HUDEP-2 (cell line): Measurements from ENCODE around the gene PREX1.

Experiments
- DNase-seq, 76 experiments: peaks; one replicate each; lab custom pipeline; 2025; ENCODE audit not compliant: unreplicated experiment in 76 of 76; lab: John Stamatoyannopoulos, UW

Gene PREX1

DNA sequence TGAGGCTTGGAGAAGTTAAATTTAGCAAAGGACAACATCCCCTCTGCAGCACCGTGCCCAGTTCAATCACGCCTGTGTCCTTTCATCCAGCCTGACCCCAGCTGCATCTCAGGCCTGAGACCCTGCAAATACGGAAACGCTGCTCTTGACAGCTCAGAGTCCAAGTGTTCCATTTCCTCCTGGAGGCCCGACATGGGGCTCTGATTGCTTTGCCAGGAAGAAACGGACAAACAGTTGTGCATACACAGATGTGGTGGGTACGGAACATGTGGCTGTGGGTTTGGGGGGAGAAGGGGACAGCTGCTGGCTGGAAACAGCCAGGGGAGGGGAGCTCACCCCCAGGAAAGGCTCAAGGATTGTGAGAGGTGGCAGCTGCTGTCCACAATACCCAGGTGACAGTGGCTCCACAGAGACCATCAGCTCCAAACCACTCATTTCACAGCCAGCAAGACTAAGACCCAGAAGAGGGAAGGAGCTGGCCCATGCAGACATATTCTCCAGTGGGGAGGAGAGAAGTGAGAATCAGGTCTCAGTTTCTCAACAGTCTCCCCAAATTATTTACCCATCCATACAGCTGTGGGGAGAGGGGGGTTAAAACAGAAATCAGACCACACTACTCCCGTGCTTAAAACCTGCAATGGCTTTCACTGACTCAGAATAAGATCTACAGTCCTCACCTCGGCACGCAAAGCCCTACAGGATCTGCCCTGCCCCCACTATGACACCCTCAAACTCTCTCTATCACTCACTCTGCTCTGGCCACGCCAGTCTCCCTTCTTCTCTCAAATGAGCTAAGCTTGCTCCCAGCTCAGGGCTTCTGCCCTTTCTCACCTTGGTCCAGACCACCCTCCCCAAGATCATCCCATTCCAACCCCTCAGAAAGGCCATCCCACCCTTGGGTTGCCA lies 89.1 kb downstream of the PREX1 start:
- no peak for DNase-seq

DNA sequence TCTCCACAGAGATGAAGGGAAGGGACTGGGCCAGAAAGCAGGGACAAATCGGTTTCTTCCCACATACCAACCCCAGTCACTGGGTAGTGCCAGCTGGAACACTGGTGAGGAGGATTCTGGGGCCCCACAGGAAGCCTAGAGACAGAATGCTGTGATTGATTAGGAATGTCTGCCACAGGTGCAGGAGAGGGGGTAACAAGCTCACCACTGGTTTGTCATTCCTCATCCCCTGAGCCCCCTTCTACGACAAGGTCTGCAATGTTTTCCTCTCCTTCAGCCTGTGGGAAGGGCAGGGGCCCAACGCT lies 89.8 kb downstream of the PREX1 start:
- no peak for DNase-seq

DNA sequence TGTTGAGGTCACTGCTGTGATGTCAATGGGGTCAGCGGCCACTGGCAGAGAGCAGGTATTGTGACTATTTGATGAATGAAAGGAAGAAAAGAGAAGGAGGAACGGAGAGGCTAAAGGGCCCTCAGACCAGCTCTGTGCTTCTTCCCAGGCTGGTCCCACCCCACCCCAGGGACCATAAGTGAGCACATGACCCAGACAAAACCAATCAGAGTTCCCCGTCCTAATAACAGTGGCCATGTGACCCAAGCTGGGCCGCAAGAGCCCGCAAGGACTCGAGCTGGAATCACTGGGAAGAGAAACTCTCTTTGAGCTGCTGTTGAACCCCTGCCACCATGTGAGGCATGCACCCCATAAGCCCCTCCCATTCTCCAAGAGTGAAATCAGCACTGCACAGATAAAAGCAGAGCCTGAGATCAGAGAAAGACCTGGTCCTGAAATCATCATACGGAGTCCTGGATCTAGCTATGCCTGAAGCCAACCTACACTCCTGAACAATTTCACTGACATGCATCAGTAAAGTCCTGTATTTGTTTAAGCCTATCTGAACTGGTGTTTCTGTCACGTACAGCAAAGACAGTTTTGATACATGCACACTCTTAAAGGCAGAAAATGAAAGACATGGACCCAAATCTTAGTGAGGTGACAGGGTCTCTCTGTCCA lies 90.2 kb downstream of the PREX1 start:
- no peak for DNase-seq

DNA sequence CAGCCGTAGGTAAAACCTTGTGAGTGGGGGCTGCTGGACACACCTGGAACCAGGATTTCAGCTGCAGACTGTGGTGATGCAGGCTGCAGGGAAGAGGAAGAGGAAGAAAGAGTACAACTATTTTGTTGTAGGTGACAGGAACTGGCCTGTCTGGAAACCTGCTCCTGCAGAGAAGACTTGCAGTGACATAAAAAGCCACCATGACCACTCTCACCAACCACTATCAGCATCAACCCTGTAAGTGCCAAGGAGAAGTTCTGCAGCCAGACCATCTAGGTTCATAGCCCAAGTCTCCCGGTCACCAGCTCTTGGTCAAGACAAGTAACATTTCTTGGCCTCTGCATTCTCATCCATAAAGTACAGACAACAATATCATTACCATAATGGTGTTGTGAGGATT lies 91.2 kb downstream of the PREX1 start:
- DNase-seq: no peak

DNA sequence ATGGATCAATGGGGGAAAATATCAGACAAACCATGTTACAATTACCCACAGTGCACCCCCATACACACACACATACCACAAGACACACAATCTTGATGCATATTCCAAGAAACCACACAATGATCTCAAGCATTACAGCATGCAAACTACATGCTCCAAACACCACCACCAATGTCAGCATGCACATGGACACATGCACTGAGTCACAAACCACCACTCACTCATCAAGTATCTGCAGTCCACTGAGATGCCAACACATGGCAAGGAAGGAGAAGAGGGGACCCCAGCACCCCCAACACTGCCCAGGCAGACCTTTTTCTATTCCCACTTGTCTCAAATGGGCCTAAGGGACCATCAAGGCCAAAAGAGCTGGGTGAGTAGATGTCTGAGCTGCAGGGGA lies 91.6 kb downstream of the PREX1 start:
- DNase-seq: no peak

DNA sequence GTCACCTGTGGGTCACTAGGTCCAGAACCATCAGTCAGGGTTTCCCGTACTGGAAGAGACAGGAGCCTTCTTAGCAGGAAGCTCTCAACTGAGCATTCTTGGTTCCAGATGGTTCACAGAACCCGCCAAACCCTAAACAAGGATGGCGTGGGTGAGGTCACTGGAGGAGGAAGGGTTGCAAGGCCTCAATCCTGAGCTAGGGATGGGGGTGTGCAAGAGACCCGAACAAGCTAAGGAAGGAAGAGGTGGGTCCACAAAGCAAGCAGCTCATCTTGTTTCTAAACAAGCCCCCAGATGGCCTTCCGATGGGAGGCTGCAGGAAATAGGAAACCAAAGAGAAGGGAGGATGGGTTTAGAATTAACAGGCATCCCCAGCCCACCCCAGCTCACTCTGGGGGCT lies 92.7 kb downstream of the PREX1 start:
- no peak for DNase-seq

DNA sequence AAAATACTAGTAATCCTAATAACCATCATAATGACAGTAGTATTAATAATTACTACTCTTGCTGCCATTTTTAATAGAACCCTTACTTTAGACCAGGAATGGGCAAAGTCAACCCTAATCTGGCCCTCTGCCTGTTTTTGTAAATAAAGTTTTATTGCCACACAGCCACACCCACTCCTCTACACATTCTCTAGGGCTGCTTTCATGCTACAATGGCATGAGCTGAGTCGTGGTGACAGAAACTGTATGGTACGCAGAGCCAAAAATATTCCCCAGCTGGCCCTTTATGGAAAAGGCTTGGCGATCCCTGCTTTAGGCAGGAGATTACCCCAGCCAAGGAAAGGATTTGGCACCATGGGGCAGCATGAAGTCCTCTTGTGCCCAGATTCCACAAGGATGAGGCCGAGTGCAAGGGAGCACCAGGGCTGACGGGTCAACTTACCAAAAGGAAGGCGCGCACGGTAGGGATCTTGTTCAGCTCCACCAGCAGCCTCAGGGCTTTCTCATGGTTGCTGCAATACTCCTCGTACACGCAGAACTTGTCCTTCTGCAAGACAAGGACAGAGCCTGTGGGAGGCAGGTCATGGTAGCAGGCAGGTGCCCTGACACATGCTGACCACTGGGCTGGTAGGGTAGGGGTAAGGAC lies 93.6 kb downstream of the PREX1 start:
- DNase-seq: no peak

DNA sequence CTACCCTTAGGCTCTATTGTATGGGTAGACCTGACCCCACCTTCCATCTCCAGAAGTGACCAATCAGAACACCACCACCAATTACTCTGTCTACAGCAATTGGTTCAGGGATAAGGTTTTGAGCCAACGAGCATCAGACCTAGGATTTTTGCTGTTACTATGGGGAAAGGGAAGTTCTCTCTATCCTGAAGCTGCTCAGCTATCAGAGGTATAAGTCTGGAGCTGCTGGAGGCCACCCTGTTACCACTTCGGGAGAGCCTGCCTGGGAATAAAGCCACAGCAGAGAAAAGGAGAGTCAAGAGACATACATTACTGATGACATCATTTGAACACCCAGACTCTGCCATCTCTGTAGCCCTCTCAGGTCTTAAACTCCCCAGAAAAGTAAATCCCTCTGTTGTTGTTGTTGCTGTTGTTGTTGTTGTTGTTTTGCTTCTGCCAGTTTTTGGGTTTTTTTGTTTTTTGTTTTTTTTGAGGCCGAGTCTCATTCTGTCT lies 94.5 kb downstream of the PREX1 start:
- peak in 4 of 76 experiments; percentile 2 to 8 (median 5) for DNase-seq

DNA sequence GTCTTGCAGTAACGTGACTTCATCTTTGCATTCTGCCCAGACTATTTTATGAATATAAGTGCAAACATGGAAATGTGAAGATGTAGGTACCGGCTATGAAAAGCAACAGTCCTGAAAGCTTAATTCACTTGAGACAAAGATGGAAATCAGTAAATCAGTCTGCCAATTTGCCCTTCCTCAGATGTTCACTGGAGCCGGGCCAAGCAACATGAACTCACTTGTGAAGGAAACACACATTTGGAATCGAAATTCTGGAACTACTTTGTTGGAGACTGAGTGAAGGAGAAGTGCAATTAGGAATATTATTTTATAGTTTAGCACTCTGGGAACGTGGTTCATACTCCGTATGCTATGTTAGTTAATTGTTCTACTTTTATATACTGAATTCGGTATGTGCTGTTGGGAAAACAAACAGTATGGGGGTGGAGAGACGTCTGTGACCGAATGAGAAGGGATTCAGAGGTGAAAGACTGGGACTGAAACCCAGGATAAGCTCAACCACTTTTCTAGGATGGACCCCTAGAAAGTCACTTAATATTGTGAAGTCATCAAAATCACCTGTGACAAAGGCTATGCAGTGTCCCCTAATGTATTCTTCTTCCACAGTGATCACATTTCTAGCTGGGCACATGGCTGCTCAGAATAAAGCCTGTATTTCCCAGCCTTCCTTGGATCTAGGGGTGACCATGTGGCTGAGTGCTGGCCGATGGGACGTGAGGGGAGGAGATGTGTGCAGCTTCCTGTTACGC lies 95.5 kb downstream of the PREX1 start:
- no peak for DNase-seq

DNA sequence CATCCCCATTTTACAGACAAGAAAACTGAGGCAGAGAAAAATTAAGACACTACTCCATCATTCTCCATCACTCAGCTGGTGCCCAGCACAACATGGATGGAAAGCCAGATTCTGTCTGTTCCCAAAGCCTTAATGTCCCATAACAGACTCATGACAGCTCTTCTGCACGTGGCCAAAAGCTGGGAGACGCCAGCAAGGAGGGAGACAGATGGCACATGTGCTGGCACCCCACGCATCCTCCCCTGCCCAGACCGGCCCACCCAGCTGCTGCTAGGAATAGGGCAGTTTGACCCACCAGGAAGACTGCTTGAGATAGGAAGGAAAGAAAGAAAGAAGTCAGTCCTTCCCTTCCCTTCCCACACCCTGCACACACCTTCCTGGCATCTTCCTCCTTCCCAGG lies 96.3 kb downstream of the PREX1 start:
- no peak for DNase-seq

DNA sequence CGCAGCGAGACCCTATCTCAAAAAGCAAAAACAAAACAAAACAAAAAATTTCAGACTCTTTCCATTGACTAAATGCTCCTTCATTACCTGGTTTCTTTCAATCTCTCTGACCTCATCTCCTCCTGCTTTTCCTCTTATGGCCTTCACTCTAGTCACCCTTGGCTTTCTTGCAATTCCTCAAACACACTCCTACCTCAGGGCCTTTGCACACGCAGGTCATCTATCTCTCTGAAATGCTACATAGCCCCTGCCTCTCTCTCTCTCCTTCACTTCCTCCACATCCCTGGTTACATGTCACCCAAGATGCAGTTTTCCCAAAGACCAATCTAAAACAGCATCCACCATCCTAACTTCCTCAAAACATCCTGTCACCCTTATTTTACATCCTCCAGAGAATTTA lies 96.8 kb downstream of the PREX1 start:
- no peak for DNase-seq

DNA sequence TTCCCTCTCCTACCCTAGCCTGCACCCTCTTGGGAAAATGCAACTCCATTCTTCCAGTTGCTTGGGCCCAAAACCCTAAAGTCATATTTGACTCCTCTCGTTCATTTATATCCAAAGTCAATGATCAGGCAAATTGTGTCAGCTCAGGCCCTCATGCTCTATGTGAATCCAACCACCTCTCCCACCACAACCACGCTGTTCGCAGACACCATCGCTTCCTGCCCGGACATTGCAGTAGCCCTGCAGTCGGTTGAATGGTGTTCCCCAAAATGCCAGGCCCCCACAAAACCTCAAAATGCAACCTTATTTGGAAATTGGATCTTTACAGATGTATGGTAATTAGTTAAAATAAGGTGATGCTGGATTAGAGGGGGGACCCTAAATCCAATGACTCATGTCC lies 98.3 kb downstream of the PREX1 start:
- no peak for DNase-seq

DNA sequence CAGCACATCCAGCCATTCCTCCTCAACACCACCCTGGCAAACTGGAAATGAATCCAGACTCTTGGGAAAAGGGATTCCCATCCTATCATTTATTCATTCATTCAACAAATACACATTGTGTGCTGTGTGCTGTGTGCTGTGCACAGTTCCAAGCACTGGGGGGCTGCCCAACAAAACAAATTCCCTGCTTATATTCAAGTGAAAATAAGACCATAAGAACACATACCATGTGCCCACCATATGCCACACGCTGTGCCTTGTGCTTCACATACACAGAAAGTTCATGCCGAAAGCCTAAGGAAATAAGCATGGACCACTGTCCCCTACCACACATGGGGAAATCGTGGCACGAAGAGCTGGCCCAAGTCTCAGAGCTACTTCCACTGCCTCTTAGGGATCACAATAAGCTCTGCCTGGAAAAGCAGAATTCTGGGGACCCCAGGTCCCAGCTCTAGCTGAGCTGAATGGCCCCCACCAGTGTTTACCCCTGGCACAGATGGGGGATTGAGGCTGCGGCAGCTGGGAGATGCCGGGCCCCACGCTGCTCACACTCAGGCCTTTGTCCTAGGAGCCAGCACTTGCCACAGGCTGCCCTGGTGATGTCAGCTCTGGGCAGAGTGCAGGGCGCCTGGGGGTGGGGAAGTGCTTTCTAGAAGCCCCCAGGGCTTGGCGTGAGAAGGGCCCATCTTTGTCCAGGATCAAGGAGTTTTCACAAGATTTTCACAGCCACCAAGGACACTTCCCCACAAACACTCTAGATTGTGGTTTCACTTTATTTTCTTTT lies 99.6 kb downstream of the PREX1 start:
- DNase-seq: no peak

DNA sequence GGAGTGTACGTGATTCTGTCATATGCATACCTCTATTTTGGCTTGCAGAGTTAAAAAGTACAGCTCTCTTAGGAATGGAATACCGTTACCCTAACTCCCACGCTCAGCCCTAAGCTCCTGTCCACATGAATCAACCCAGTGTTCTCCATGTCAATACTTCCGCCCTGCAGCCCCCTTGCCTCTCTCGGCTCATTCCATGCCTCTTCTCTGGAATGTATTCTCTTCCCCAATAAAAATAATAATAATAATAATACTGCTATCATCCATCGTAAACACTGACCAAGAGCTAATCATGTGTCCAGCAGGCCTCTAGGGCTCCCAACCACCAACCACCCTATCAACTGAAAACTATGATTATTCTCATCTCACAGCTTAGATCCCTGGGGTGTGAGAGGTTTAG lies 100.6 kb downstream of the PREX1 start:
- DNase-seq: no peak

DNA sequence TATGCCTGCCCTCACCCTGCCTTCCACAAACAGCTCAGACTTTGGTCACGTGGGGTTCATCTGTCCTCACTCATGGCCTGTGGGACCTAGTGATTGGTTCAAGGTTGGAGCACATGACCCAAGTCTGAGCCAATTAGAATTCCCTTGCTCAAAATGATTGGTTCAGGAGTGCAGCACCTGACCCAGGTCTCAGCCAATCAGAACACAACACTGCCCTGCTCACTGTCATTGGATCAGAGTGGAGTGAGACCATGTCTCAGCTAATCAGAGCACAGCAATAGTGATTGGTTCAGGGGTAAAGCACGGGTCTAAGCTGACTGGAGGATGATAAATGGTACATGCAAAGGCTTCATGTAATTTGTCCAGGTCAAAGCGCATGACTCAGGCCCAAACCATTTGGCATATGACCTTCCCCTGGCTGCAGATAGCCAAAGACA lies 102.2 kb downstream of the PREX1 start:
- no peak for DNase-seq

DNA sequence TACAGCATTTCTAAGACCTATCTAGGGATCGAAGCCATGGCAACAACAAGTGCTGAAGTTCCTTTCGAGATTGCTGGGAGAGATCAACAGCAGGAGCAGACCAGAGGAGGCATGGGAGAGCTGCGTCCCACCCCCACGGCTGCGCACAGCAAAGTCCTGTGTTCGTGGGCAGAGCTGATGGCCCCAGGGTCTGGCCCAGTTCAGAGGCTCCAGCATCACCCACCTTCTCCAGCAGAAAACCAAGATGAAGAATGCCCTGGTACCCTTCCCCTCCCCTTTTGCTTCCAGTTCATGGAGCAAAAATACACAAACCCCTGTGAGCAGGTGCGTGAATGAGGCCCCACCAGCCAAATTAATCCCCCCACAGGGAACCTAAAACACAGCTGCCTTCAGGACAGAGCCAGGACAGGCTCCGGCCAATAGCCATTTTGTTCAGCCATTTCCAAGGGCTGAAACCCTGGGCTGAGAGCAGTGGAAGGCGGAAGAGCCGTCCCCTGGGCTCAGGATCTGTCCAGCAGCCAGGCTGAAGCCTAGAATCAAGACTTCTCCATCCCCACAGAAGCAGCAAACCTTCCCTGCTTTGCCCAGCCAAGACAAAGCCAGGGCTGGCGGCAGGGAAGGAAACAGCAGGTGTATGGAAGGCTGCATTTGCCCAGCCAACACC lies 102.8 kb downstream of the PREX1 start:
- DNase-seq: no peak

DNA sequence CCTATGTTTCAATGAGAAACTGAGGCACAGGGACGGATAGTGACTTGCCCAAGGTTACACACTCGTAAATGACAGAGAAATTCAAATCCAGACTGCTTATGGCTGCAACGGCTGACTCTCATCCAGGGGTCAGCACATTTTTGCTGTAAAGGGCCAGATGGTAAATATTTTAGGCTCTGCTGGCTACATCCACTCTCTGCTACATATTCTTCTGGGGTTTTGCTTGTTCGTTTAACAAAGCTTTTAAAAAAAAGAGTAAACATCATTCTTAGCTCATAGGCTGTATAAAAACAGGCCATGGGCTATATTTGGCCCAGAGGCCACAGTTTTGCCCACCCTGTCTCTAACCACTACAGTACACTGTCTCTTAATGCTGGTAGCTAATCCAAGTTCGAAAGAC lies 103.4 kb downstream of the PREX1 start:
- DNase-seq: no peak

DNA sequence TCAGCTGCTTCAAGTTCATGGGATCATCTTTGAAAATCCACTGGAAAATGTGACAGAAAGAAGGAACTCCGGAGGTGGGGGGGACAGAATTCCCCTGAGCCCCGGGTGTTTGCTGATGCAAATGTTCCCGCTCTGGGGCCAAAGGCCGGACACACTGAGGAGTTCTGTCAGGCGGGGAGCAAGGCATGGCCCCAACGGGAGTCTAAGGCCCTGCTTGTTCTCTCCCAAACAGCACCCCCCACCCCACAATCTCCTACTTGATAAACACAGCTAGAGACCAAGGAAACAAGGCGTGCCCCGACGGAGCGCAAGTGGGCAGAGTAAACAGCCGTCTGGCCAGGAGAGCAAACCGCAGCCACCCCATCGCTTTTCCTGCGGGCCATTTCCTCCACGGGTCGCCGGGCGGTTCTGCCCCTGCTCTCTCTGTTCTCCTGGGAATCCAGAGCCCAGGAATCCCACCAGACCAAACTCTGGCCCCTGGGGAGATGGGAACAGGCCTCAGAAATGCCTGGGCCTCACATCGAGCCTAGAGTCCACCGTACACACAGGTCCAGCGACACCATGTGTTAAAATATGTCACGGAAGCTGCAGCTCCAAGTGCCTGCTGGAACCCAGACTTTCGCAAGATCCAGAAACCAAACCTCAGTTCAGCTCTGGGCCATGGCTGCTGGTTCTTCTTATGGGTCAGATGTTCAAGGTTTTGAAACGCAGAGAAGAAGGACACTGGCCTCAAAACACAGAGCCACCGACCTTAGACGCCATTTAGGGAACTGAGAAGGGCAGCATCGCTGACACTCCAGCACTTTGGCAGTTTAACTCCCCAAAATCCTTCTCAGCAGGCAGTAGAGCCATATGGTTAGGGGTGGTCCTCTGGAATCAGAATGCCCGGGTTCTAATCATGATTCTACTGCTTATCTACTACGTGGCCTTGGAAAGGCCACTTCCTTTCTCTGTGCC lies 104.2 kb downstream of the PREX1 start:
- no peak for DNase-seq
